Esophagus muscularis mucosa (tissue), 3 donors: ENCODE measurements around the gene C7.

Experiments
- CTCF ChIP-seq, 3 experiments: fragments of 200-600 bp in 2 of 3; fragments of 450-650 bp in 1 of 3; sonication (generic) in 2 of 3; IDR thresholded peaks; one replicate each; pipeline ENCODE4 v1.5.1; 2017 to 2019; ENCODE audit warnings: antibody characterized with exemption in 3 of 3, mild to moderate bottlenecking in 2 of 3, moderate library complexity in 1 of 3
- POLR2AphosphoS5 ChIP-seq, 2 donors: sonication (generic); formaldehyde crosslinking; IDR thresholded peaks; one replicate each; pipeline ENCODE4 v1.6.1; 2017; ENCODE audit warnings: antibody characterized with exemption in 2 of 2

- TF ChIP-seq POLR2AphosphoS5 (IDR thresholded peaks at IDR 0.05) (no peak), CTCF (IDR thresholded peaks at IDR 0.05) (no peak)
These were observed 64.2 kb downstream of the C7 start for GRCh38 chr5:40973364-40974004.
